Measurements from ENCODE around the gene LENG8.
A peak's percentile ranks its signal among the peaks of the same experiment; 100 is the strongest.

The LENG8 gene

GRCh38 chr19:54448040-54448773 lies 792 bp upstream of the LENG8 start:
- Histone ChIP-seq H2AFZ (peak overlapping the region; percentile 92), H3K4me2 (ENCODE audit: low read length) (peak overlapping the region; percentile 89), H3K4me3 (ENCODE audit: low read depth, low read length) (peak overlapping the region; percentile 99), H3K27ac (peak overlapping the region; percentile 94), H3K27me3 (ENCODE audit: control insufficient read depth, insufficient read depth, low read length) (no peaks in the 10 kb centered on the region), H3K9ac (peak overlapping the region; percentile 82), H3K4me1 (peaks cover 13% of the 10 kb centered on the region), H3K79me2 (peaks cover 36% of the 10 kb centered on the region), H3K36me3 (ENCODE audit: control insufficient read depth, insufficient read depth, low read length) (no peaks in the 10 kb centered on the region), H3K9me3 (ENCODE audit: control insufficient read depth, low read length) (no peaks in the 10 kb centered on the region)
- TF ChIP-seq, protein P1, sequence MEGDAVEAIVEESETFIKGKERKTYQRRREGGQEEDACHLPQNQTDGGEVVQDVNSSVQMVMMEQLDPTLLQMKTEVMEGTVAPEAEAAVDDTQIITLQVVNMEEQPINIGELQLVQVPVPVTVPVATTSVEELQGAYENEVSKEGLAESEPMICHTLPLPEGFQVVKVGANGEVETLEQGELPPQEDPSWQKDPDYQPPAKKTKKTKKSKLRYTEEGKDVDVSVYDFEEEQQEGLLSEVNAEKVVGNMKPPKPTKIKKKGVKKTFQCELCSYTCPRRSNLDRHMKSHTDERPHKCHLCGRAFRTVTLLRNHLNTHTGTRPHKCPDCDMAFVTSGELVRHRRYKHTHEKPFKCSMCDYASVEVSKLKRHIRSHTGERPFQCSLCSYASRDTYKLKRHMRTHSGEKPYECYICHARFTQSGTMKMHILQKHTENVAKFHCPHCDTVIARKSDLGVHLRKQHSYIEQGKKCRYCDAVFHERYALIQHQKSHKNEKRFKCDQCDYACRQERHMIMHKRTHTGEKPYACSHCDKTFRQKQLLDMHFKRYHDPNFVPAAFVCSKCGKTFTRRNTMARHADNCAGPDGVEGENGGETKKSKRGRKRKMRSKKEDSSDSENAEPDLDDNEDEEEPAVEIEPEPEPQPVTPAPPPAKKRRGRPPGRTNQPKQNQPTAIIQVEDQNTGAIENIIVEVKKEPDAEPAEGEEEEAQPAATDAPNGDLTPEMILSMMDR (IDR thresholded peaks at IDR 0.05): no peak

GRCh38 chr19:54449701-54450069 lies 686 bp downstream of the LENG8 start:
- peak overlapping the region; percentile 89 for H3K4me2 ChIP-seq (ENCODE audit: low read length)
- H3K79me2 ChIP-seq: peaks cover 49% of the 10 kb centered on the region
- H3K27me3 ChIP-seq (ENCODE audit: control insufficient read depth, insufficient read depth, low read length): no peaks in the 10 kb centered on the region
- H3K4me1 ChIP-seq: peaks cover 13% of the 10 kb centered on the region
- no peaks in the 10 kb centered on the region for H3K9me3 ChIP-seq (ENCODE audit: control insufficient read depth, low read length)
- H3K9ac ChIP-seq: peak overlapping the region; percentile 57
- H3K36me3 ChIP-seq (ENCODE audit: control insufficient read depth, insufficient read depth, low read length): no peaks in the 10 kb centered on the region
- TF ChIP-seq, protein P1 (IDR thresholded peaks at IDR 0.05): no peak
- peak overlapping the region; percentile 94 for H3K27ac ChIP-seq
- peak overlapping the region; percentile 92 for H2AFZ ChIP-seq
- H3K4me3 ChIP-seq (ENCODE audit: low read depth, low read length): peak overlapping the region; percentile 99

DNA sequence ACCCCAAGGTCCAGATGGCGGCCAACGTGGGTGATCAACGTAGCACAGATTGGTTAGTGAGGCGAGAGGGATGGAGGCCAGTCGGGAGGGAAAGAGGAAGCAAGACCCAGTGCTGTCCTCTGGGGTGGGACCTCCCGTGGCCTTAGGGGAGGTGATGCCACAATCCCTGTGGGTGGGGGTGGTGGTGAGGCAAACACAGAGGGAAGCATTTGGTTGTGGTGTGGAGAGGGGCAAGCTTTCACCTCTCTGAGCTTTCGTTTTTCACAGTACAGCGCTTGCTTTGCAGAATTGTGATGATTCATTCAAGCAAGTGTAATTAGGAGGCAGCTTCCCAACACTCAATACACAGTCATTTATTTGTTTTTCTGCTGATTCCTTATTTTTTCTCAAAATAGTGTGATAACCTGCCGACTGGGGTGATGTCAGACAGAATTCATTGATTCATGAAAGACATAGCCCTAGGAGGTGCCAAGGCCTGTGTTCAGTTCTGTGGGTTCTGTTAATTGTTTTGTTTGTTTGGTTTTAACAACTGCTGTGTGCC lies 2.4 kb downstream of the LENG8 start:
- H3K9ac ChIP-seq: no peak overlapping the region
- no peak overlapping the region for H3K4me3 ChIP-seq (ENCODE audit: low read depth, low read length)
- TF ChIP-seq, protein P1 (IDR thresholded peaks at IDR 0.05): no peak

DNA sequence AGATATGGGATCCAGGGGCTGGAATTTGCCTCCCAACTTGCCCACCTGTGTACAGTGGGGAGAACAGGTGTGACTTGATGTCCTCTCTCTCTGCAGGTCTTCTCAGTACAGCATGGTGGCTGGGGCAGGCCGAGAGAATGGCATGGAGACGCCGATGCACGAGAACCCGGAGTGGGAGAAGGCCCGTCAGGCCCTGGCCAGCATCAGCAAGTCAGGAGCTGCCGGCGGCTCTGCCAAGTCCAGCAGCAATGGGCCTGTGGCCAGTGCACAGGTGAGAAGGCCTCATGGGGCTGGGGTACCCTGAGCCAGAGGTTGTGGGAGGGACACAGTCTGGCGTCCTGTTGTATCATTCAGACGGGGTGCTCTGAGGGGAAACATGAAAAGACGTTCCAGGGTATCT lies 3.0 kb downstream of the LENG8 start:
- H3K9me3 ChIP-seq (ENCODE audit: control insufficient read depth, low read length): no peaks in the 10 kb centered on the region
- H3K4me1 ChIP-seq: peaks cover 13% of the 10 kb centered on the region
- H2AFZ ChIP-seq: no peak overlapping the region
- H3K27ac ChIP-seq: no peak overlapping the region
- no peak overlapping the region for H3K4me2 ChIP-seq (ENCODE audit: low read length)
- peaks cover 57% of the 10 kb centered on the region for H3K79me2 ChIP-seq
- H3K9ac ChIP-seq: no peak overlapping the region
- no peaks in the 10 kb centered on the region for H3K27me3 ChIP-seq (ENCODE audit: control insufficient read depth, insufficient read depth, low read length)
- H3K36me3 ChIP-seq (ENCODE audit: control insufficient read depth, insufficient read depth, low read length): no peaks in the 10 kb centered on the region
- TF ChIP-seq, protein P1 (IDR thresholded peaks at IDR 0.05): no peak
- no peak overlapping the region for H3K4me3 ChIP-seq (ENCODE audit: low read depth, low read length)

More for the DNA sequence above, 2.4 kb downstream of the LENG8 start:
- H3K4me2 ChIP-seq (ENCODE audit: low read length): no peak overlapping the region
- no peak overlapping the region for H2AFZ ChIP-seq
- no peaks in the 10 kb centered on the region for H3K9me3 ChIP-seq (ENCODE audit: control insufficient read depth, low read length)
- no peaks in the 10 kb centered on the region for H3K36me3 ChIP-seq (ENCODE audit: control insufficient read depth, insufficient read depth, low read length)
- peaks cover 13% of the 10 kb centered on the region for H3K4me1 ChIP-seq
- no peak overlapping the region for H3K27ac ChIP-seq
- H3K27me3 ChIP-seq (ENCODE audit: control insufficient read depth, insufficient read depth, low read length): no peaks in the 10 kb centered on the region
- H3K79me2 ChIP-seq: peaks cover 57% of the 10 kb centered on the region

Measured in parathyroid adenoma (tissue), 2 donors.